HEK293 (cell line): Measurements from ENCODE around the gene LRRK1.

Source experiments
- BCL11A ChIP-seq: fragments of 450-650 bp; formaldehyde crosslinking; IDR thresholded peaks from 2 replicates; pipeline ENCODE4 v1.5.1; 2016; ENCODE audit warnings: low read depth, missing biosample characterization, missing genetic modification characterization
- BCL11B ChIP-seq: fragments of 450-650 bp; formaldehyde crosslinking; IDR thresholded peaks from 2 replicates; pipeline ENCODE4 v1.5.1; 2016; ENCODE audit warnings: low read depth, missing biosample characterization, missing genetic modification characterization
- FEZF1 ChIP-seq: fragments of 450-650 bp; formaldehyde crosslinking; IDR thresholded peaks from 2 replicates; pipeline ENCODE4 v1.5.1; 2016; ENCODE audit warnings: missing biosample characterization, missing genetic modification characterization
- IKZF3 ChIP-seq: fragments of 450-650 bp; IDR thresholded peaks from 2 replicates; pipeline ENCODE4 v1.5.0; 2018; ENCODE audit warnings: missing biosample characterization, mild to moderate bottlenecking, missing genetic modification characterization, moderate library complexity
- KLF16 ChIP-seq: fragments of 450-650 bp; formaldehyde crosslinking; IDR thresholded peaks from 2 replicates; pipeline ENCODE4 v1.5.1; 2017; ENCODE audit warnings: missing biosample characterization, missing genetic modification characterization
- SCRT2 ChIP-seq: fragments of 450-650 bp; formaldehyde crosslinking; IDR thresholded peaks from 2 replicates; pipeline ENCODE4 v1.5.1; 2016; ENCODE audit warnings: missing biosample characterization, missing genetic modification characterization
- ZBTB1 ChIP-seq: fragments of 450-650 bp; formaldehyde crosslinking; IDR thresholded peaks from 2 replicates; pipeline ENCODE4 v1.5.1; 2016; ENCODE audit warnings: missing biosample characterization, missing genetic modification characterization
- ZBTB8A ChIP-seq: fragments of 450-650 bp; formaldehyde crosslinking; IDR thresholded peaks from 2 replicates; pipeline ENCODE4 v1.5.1; 2016; ENCODE audit warnings: missing biosample characterization, missing genetic modification characterization
- ZFP37 ChIP-seq: fragments of 450-650 bp; formaldehyde crosslinking; IDR thresholded peaks from 2 replicates; pipeline ENCODE4 v1.5.1; 2016; ENCODE audit warnings: missing biosample characterization, missing genetic modification characterization
- ZNF132 ChIP-seq: fragments of 450-650 bp; formaldehyde crosslinking; IDR thresholded peaks from 2 replicates; pipeline ENCODE4 v1.5.1; 2017; ENCODE audit warnings: missing biosample characterization, missing genetic modification characterization, borderline replicate concordance
- ZNF169 ChIP-seq: fragments of 450-650 bp; formaldehyde crosslinking; IDR thresholded peaks from 2 replicates; pipeline ENCODE4 v1.5.1; 2016; ENCODE audit warnings: missing biosample characterization, missing genetic modification characterization
- ZNF335 ChIP-seq: fragments of 450-650 bp; formaldehyde crosslinking; conservative IDR thresholded peaks from 2 replicates; pipeline ENCODE4 v1.5.1; 2016; ENCODE audit warnings: missing biosample characterization, missing genetic modification characterization
- ZNF37A ChIP-seq: fragments of 450-650 bp; IDR thresholded peaks from 2 replicates; pipeline ENCODE4 v1.5.1; 2018; ENCODE audit warnings: missing biosample characterization, missing genetic modification characterization
- ZNF416 ChIP-seq: fragments of 450-650 bp; formaldehyde crosslinking; IDR thresholded peaks from 2 replicates; pipeline ENCODE4 v1.5.1; 2016; ENCODE audit warnings: missing biosample characterization, missing genetic modification characterization
- ZNF501 ChIP-seq: fragments of 450-650 bp; formaldehyde crosslinking; IDR thresholded peaks from 2 replicates; pipeline ENCODE4 v1.5.1; 2016; ENCODE audit warnings: missing biosample characterization, missing genetic modification characterization
- ZNF529 ChIP-seq: fragments of 450-650 bp; formaldehyde crosslinking; IDR thresholded peaks from 2 replicates; pipeline ENCODE4 v1.5.1; 2017; ENCODE audit warnings: missing genetic modification characterization, missing biosample characterization; ENCODE audit not compliant: insufficient replicate concordance
- ZNF549 ChIP-seq: fragments of 450-650 bp; IDR thresholded peaks from 2 replicates; pipeline ENCODE4 v1.5.1; 2018; ENCODE audit warnings: missing biosample characterization, missing genetic modification characterization, mild to moderate bottlenecking, inconsistent platforms, moderate library complexity
- ZNF571 ChIP-seq: fragments of 450-650 bp; formaldehyde crosslinking; IDR thresholded peaks from 2 replicates; pipeline ENCODE4 v1.5.0; 2017; ENCODE audit warnings: missing biosample characterization, missing genetic modification characterization
- ZNF623 ChIP-seq: fragments of 450-650 bp; formaldehyde crosslinking; IDR thresholded peaks from 2 replicates; pipeline ENCODE4 v1.5.1; 2016; ENCODE audit warnings: missing biosample characterization, missing genetic modification characterization
- ZNF777 ChIP-seq: fragments of 450-650 bp; formaldehyde crosslinking; IDR thresholded peaks from 2 replicates; pipeline ENCODE4 v1.5.1; 2017; ENCODE audit warnings: missing biosample characterization, missing genetic modification characterization, borderline replicate concordance
- ZSCAN23 ChIP-seq: fragments of 450-650 bp; formaldehyde crosslinking; IDR thresholded peaks from 2 replicates; pipeline ENCODE4 v1.5.1; 2016; ENCODE audit warnings: missing biosample characterization, missing genetic modification characterization
- ZSCAN30 ChIP-seq: fragments of 450-650 bp; IDR thresholded peaks from 2 replicates; pipeline ENCODE4 v1.5.1; 2018; ENCODE audit warnings: missing biosample characterization, mild to moderate bottlenecking, missing genetic modification characterization, moderate library complexity
- TF ChIP-seq, protein P1 (sequence below): fragments of 450-650 bp; formaldehyde crosslinking; IDR thresholded peaks from 2 replicates; pipeline ENCODE4 v1.5.1; 2016; ENCODE audit warnings: missing biosample characterization, missing genetic modification characterization
- TF ChIP-seq, protein P2 (sequence below): fragments of 450-650 bp; formaldehyde crosslinking; IDR thresholded peaks from 2 replicates; pipeline ENCODE4 v1.5.1; 2016; ENCODE audit warnings: missing biosample characterization, missing genetic modification characterization
- TF ChIP-seq, protein P3 (sequence below): fragments of 450-650 bp; formaldehyde crosslinking; optimal IDR thresholded peaks from 2 replicates; pipeline ENCODE3; 2016; ENCODE audit warnings: missing biosample characterization, mild to moderate bottlenecking, missing genetic modification characterization
- TF ChIP-seq, protein P4 (sequence below): fragments of 450-650 bp; formaldehyde crosslinking; IDR thresholded peaks from 2 replicates; pipeline ENCODE4 v1.5.1; 2016; ENCODE audit warnings: missing biosample characterization, missing genetic modification characterization
- TF ChIP-seq, protein P5 (sequence below): fragments of 450-650 bp; formaldehyde crosslinking; IDR thresholded peaks from 2 replicates; pipeline ENCODE4 v1.5.1; 2017; ENCODE audit warnings: missing biosample characterization, missing genetic modification characterization
- TF ChIP-seq, protein P6 (sequence below): fragments of 450-650 bp; formaldehyde crosslinking; IDR thresholded peaks from 2 replicates; pipeline ENCODE4 v1.5.1; 2016; ENCODE audit warnings: missing biosample characterization, missing genetic modification characterization

The LRRK1 gene

DNA sequence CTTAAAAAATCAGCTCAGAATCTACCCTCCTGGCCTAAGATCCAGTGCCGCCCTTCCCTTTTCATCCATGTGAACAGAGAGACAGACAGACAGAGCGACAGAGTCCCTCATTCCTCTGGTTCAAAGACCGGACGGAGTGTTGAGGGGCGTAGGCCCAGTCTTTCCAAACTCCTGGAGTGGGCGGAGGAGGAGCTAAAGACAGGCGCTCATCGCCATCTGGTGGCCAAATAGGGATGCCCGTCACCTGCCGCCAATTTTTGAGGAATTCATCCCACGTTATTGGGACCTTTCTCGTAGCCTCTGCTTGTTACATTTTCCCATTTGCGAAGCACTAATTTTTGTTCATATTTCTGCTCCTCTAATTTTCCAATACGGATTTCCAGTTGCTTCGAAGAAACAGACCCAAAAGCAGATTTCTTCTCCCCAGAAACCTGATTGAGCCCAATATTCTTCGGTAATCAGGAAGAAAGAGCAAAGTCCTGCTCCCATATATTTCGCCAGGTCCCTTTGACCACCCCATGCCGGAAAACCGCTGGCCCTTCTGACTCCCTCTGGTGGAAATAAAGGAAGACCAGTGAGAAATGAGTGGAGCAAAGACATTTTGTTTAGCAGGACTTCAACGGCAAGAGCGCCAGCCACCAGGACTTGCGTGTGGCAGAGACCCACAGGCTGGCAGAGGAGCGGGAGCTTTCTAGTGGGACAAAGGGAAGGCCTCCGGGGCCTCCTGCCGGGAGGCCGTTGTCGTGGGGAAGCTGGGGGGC, 88.0 kb downstream of the LRRK1 start (continued):
- TF ChIP-seq BCL11A (tag by site-specific recombination) (no peak), ZNF571 (tag by site-specific recombination) (no peak), BCL11B (tag by site-specific recombination) (no peak), ZNF37A (no peak), ZBTB8A (0 out of 2 replicates have a peak, but pooled peaks have one; percentile 20), ZNF169 (tag by site-specific recombination) (no peak), FEZF1 (no peak), ZNF416 (tag by site-specific recombination) (no peak), SCRT2 (tag by site-specific recombination) (no peak), ZNF335 (tag by site-specific recombination) (peak; percentile 64; the same call in 1 of the 2 replicates), IKZF3 (tag by site-specific recombination) (peak; percentile 56; the same call in 1 of the 2 replicates), ZNF132 (tag by site-specific recombination) (no peak), ZBTB1 (tag by site-specific recombination) (no peak), ZNF777 (tag by site-specific recombination) (no peak), ZNF529 (tag by site-specific recombination) (no peak), ZNF623 (tag by site-specific recombination) (no peak), ZSCAN30 (tag by site-specific recombination) (peak; percentile 68; the same call in 1 of the 2 replicates), KLF16 (tag by site-specific recombination) (peak; percentile 71; the same call in 1 of the 2 replicates), ZFP37 (tag by site-specific recombination) (no peak), ZNF501 (tag by site-specific recombination) (0 out of 2 replicates have a peak, but pooled peaks have one; percentile 32), ZNF549 (tag by site-specific recombination) (no peak), ZSCAN23 (tag by site-specific recombination) (no peak)
- TF ChIP-seq, protein P1, sequence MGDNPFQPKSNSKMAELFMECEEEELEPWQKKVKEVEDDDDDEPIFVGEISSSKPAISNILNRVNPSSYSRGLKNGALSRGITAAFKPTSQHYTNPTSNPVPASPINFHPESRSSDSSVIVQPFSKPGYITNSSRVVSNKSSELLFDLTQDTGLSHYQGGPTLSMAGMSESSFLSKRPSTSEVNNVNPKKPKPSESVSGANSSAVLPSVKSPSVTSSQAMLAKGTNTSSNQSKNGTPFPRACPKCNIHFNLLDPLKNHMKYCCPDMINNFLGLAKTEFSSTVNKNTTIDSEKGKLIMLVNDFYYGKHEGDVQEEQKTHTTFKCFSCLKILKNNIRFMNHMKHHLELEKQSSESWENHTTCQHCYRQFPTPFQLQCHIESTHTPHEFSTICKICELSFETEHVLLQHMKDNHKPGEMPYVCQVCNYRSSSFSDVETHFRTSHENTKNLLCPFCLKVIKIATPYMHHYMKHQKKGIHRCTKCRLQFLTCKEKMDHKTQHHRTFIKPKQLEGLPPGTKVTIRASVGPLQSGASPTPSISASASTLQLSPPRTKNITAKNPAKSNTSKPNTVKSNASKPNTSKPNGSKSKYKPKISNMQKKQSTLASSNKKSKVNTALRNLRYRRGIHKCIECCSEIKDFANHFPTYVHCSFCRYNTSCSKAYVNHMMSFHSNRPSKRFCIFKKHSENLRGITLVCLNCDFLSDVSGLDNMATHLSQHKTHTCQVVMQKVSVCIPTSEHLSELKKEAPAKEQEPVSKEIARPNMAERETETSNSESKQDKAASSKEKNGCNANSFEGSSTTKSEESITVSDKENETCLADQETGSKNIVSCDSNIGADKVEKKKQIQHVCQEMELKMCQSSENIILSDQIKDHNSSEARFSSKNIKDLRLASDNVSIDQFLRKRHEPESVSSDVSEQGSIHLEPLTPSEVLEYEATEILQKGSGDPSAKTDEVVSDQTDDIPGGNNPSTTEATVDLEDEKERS (tag by site-specific recombination): no peak
- TF ChIP-seq, protein P2, sequence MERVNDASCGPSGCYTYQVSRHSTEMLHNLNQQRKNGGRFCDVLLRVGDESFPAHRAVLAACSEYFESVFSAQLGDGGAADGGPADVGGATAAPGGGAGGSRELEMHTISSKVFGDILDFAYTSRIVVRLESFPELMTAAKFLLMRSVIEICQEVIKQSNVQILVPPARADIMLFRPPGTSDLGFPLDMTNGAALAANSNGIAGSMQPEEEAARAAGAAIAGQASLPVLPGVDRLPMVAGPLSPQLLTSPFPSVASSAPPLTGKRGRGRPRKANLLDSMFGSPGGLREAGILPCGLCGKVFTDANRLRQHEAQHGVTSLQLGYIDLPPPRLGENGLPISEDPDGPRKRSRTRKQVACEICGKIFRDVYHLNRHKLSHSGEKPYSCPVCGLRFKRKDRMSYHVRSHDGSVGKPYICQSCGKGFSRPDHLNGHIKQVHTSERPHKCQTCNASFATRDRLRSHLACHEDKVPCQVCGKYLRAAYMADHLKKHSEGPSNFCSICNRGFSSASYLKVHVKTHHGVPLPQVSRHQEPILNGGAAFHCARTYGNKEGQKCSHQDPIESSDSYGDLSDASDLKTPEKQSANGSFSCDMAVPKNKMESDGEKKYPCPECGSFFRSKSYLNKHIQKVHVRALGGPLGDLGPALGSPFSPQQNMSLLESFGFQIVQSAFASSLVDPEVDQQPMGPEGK (tag by site-specific recombination): no peak
- TF ChIP-seq, protein P3, sequence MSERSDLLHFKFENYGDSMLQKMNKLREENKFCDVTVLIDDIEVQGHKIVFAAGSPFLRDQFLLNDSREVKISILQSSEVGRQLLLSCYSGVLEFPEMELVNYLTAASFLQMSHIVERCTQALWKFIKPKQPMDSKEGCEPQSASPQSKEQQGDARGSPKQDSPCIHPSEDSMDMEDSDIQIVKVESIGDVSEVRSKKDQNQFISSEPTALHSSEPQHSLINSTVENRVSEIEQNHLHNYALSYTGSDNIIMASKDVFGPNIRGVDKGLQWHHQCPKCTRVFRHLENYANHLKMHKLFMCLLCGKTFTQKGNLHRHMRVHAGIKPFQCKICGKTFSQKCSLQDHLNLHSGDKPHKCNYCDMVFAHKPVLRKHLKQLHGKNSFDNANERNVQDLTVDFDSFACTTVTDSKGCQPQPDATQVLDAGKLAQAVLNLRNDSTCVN: no peak
- TF ChIP-seq, protein P4, sequence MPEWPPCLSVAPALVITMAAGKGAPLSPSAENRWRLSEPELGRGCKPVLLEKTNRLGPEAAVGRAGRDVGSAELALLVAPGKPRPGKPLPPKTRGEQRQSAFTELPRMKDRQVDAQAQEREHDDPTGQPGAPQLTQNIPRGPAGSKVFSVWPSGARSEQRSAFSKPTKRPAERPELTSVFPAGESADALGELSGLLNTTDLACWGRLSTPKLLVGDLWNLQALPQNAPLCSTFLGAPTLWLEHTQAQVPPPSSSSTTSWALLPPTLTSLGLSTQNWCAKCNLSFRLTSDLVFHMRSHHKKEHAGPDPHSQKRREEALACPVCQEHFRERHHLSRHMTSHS (tag by site-specific recombination): no peak
- TF ChIP-seq, protein P5, sequence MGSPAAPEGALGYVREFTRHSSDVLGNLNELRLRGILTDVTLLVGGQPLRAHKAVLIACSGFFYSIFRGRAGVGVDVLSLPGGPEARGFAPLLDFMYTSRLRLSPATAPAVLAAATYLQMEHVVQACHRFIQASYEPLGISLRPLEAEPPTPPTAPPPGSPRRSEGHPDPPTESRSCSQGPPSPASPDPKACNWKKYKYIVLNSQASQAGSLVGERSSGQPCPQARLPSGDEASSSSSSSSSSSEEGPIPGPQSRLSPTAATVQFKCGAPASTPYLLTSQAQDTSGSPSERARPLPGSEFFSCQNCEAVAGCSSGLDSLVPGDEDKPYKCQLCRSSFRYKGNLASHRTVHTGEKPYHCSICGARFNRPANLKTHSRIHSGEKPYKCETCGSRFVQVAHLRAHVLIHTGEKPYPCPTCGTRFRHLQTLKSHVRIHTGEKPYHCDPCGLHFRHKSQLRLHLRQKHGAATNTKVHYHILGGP (tag by site-specific recombination): no peak
- TF ChIP-seq, protein P6, sequence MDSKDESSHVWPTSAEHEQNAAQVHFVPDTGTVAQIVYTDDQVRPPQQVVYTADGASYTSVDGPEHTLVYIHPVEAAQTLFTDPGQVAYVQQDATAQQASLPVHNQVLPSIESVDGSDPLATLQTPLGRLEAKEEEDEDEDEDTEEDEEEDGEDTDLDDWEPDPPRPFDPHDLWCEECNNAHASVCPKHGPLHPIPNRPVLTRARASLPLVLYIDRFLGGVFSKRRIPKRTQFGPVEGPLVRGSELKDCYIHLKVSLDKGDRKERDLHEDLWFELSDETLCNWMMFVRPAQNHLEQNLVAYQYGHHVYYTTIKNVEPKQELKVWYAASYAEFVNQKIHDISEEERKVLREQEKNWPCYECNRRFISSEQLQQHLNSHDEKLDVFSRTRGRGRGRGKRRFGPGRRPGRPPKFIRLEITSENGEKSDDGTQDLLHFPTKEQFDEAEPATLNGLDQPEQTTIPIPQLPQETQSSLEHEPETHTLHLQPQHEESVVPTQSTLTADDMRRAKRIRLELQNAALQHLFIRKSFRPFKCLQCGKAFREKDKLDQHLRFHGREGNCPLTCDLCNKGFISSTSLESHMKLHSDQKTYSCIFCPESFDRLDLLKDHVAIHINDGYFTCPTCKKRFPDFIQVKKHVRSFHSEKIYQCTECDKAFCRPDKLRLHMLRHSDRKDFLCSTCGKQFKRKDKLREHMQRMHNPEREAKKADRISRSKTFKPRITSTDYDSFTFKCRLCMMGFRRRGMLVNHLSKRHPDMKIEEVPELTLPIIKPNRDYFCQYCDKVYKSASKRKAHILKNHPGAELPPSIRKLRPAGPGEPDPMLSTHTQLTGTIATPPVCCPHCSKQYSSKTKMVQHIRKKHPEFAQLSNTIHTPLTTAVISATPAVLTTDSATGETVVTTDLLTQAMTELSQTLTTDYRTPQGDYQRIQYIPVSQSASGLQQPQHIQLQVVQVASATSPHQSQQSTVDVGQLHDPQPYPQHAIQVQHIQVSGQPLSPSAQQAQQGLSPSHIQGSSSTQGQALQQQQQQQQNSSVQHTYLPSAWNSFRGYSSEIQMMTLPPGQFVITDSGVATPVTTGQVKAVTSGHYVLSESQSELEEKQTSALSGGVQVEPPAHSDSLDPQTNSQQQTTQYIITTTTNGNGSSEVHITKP (tag by site-specific recombination): no peak
